Motor neuron (in vitro differentiated cells): ENCODE data around the gene ITK. TPM values are rescaled to one million over a fixed set of nuclear protein-coding genes. Genes with fewer than 3 reads are reported as not detected.

Experiments used
- ATAC-seq, 8 experiments: fragments of 200-7000 bp; cut with Tn5 transposase; replicated peaks in 6 of 8; 2 replicates each; pipeline ENCODE4 v1.8.0; 2021; ENCODE audit warnings: mild to moderate bottlenecking in 8 of 8, moderate library complexity in 8 of 8
- H3K27ac ChIP-seq, 2 donors: fragments of 250-450 bp; sonication (Bioruptor Pico); 2 replicates each; pipeline ENCODE4 v1.9.0; 2021; ENCODE audit warnings: antibody characterized with exemption in 2 of 2, mild to moderate bottlenecking in 2 of 2, moderate library complexity in 1 of 2
- H3K4me1 ChIP-seq, 2 donors: fragments of 250-450 bp; sonication (Bioruptor Pico); replicated peaks in 1 of 2; 2 replicates each; pipeline ENCODE4 v1.6.1; 2021; ENCODE audit warnings: antibody characterized with exemption in 2 of 2, mild to moderate bottlenecking in 2 of 2, moderate library complexity in 1 of 2
- H3K4me3 ChIP-seq, 5 donors: fragments of 250-450 bp; sonication (Bioruptor Pico); 2 replicates each; pipeline ENCODE4 v1.9.0; 2021; ENCODE audit warnings: antibody characterized with exemption in 5 of 5, mild to moderate bottlenecking in 5 of 5, moderate library complexity in 4 of 5
- WGBS, 10 experiments: fragments of 450-650 bp; shearing (Covaris generic); methylation state at CpG; one replicate each; pipeline ENCODE4 v1.0.0; 2022; 5-methylcytosine and 5-hydroxymethylcytosine counted together
- in situ Hi-C, 9 experiments: fragments of 400-800 bp; cut with MboI; loops; one replicate each; pipeline ENCODE4 v1.15.0; 2021; ENCODE audit warnings: low sequenced_read_pairs in 9 of 9, low pct_unique_long_range_greater_than_20kb in 2 of 9; ENCODE audit not compliant: unreplicated experiment in 9 of 9
- total RNA-seq, 8 experiments: library from RNA; unstranded; fragments of 300-600 nt; gene quantifications; 2 replicates each; pipeline versions ENCODE4 v1.2.3 to v1.2.4, GENCODE V29; 2022

ITK gene
- total RNA-seq, 8 experiments from 2014 or later = 0.18 to 76.4 (median 0.80) TPM; not detected in 1

- H3K4me1 ChIP-seq = no peaks in the 10 kb centered on the region
- no peak overlapping the region for H3K27ac ChIP-seq
- in situ Hi-C loops = no loop called here
- ATAC-seq = no peak
- no peak overlapping the region for H3K4me3 ChIP-seq
- WGBS, 10 experiments = 50 to 100% (median 100%) methylated on average over 1 to 4 of the region's 5 CpGs; no CpG with 5 or more reads in 3 of the 10 experiments
Measured at GRCh38 chr5:157303023-157303422, 122.4 kb downstream of the ITK start.

GRCh38 chr5:157303667-157304327 is 123.2 kb downstream of the ITK start:
- ATAC-seq = peak in 2 of 8 experiments; percentile 33 to 42
- 62 to 100% (median 80%) methylated on average over 1 to 5 of the region's 8 CpGs; no CpG with 5 or more reads in 3 of the 10 experiments for WGBS, 10 experiments
- H3K4me1 ChIP-seq = no peaks in the 10 kb centered on the region
- in situ Hi-C loops = no loop called here
- H3K27ac ChIP-seq = no peak overlapping the region
- no peak overlapping the region for H3K4me3 ChIP-seq

Other genes starting within 250 kb of the ITK start
- gene TIMD4, start 217.6 kb upstream of the ITK start, total RNA-seq = not detected
- gene HAVCR1, start 121.7 kb upstream of the ITK start, total RNA-seq = under 1 TPM in 3 of 8 experiments, not detected in 5; 0.11 to 0.57 (median 0.13) TPM
- 1 to 10 TPM in 1 of 8 experiments, under 1 TPM in 6, not detected in 1; 0.10 to 1.3 (median 0.25) TPM for gene HAVCR2, start 71.8 kb upstream of the ITK start, total RNA-seq
- gene MED7, start 38.0 kb upstream of the ITK start, total RNA-seq = 10 to 100 TPM; 10.7 to 20.8 (median 15.4) TPM
- gene GARIN3, start 14.6 kb upstream of the ITK start, total RNA-seq = under 1 TPM in 4 of 8 experiments, not detected in 4; 0.14 to 0.54 (median 0.31) TPM
- gene CYFIP2, start 85.3 kb downstream of the ITK start, total RNA-seq = 100 to 1,000 TPM in 2 of 8 experiments, 10 to 100 TPM in 5, 1 to 10 TPM in 1; 8.0 to 116 (median 88.5) TPM